Subcutaneous adipose tissue (tissue), 4 donors: ENCODE data around the gene NPM1. TPM values are rescaled to one million over a fixed set of nuclear protein-coding genes. Genes with fewer than 3 reads are reported as not detected.

Source experiments
- total RNA-seq, 4 donors: library from RNA; depleted of rRNA; stranded (reverse); fragments of >200 nt; gene quantifications; one replicate each; pipeline ENCODE4 v1.1.0, GENCODE V29; 2016
- TF ChIP-seq, protein P1 (sequence below): fragments of 450-650 bp; IDR thresholded peaks from one replicate; pipeline ENCODE4 v1.5.1; 2016; ENCODE audit warnings: low read depth, mild to moderate bottlenecking, control low read depth, antibody characterized with exemption, moderate library complexity

NPM1 gene
- total RNA-seq, 4 donors from 2014 or later: 421 to 628 (median 493) TPM

DNA sequence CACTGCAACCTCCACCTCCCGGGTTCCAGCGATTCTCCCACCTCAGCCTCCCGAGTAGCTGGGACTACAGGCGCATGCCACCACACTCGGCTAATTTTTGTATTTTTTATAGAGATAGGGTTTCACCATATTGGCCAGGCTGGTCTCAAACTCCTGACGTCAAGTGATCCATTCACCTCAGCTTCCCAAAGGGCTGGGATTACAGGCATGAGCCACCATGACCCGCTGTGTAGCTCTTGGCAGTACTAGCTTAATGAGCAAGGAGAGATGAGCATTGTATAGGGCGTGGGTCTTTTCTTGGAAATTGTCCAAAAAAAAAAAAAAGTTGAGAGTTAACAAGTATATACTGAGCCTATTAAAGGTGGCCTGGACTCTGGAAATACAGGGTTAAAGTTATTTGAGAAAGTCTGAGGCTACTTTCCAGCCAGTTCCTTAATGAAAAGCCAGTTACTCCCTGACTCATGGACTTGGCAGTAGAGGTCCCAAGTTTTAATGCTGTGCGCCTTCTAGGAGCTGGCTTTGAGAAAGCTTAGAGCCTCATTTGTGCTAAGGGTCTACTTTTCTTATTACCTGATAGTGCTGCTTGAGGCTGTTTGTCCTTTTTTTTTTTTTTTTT is 27.6 kb downstream of the NPM1 start:
- TF ChIP-seq, protein P1, sequence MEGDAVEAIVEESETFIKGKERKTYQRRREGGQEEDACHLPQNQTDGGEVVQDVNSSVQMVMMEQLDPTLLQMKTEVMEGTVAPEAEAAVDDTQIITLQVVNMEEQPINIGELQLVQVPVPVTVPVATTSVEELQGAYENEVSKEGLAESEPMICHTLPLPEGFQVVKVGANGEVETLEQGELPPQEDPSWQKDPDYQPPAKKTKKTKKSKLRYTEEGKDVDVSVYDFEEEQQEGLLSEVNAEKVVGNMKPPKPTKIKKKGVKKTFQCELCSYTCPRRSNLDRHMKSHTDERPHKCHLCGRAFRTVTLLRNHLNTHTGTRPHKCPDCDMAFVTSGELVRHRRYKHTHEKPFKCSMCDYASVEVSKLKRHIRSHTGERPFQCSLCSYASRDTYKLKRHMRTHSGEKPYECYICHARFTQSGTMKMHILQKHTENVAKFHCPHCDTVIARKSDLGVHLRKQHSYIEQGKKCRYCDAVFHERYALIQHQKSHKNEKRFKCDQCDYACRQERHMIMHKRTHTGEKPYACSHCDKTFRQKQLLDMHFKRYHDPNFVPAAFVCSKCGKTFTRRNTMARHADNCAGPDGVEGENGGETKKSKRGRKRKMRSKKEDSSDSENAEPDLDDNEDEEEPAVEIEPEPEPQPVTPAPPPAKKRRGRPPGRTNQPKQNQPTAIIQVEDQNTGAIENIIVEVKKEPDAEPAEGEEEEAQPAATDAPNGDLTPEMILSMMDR: no peak

DNA sequence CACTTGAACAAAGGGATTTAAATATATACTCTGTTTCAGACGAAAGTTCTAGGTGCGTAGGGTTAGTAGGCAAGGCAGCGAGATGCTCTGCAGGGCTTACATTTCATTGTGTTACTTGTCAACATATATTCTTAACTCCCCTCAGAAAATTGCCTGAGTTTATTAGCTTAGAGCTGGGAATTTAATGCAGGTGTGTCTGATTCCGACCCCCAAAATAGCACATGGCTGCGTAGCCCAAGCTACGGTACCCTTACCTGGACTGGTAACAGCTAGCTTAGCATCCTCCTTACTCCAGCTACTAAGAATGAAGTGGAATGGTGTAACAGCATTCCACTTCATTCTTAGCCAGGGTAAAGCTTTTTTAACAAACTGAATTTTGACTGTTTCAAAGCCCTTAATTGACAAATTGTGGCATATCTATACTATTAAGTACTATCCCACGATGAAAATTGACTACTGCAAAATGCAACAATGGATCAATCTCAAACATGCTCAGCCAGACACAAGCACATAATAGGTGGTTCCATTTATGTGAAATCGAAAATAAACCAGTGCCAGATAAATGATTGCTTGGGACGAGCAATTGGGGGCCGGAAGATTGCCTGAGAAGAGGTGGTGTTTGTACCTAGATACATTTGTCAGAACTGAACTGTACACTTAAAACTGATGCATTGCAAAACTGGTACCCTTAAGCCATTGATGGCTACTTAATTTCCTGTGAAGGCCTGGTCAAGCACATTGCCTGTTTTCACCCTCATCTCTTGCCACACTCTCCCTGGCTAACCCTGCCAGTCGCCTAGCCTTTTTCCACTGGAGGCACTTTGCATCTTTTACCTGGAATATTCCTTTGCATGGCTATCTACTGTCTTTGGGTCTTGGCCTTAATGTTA is 28.8 kb downstream of the NPM1 start:
- TF ChIP-seq, protein P1: no peak

DNA sequence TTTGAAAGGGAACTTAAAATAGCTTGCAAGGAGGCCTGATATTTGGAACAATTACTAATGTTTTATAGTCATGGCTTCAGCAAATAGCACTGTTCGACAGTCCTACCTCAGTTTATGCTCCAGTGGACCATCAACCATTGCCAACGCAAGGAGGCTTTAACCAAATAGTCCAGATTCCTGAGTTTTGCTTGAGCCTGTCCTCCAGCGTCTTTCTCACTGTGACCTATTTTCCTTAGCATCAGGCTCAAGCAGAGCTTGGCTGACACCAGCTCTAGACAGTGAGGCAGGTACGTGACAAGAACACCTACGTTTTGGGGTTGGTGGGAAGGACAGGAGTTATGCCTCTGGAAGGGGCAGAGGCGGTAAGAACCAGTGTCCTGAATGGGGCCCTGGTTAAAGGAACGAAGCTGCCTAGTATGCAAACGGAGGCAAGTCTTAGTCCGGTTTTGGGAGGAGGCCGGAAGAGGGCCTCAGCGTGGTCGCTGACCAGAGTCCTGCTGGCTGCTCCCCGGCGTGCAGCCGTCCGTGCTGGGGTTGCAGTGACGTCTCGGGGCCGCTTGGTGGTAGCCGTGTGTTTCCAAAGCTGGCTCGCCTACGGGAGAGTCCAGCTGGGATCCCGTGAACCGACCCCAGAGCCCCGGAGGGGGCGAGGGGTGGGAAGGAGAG is 30.8 kb downstream of the NPM1 start:
- TF ChIP-seq, protein P1: no peak

DNA sequence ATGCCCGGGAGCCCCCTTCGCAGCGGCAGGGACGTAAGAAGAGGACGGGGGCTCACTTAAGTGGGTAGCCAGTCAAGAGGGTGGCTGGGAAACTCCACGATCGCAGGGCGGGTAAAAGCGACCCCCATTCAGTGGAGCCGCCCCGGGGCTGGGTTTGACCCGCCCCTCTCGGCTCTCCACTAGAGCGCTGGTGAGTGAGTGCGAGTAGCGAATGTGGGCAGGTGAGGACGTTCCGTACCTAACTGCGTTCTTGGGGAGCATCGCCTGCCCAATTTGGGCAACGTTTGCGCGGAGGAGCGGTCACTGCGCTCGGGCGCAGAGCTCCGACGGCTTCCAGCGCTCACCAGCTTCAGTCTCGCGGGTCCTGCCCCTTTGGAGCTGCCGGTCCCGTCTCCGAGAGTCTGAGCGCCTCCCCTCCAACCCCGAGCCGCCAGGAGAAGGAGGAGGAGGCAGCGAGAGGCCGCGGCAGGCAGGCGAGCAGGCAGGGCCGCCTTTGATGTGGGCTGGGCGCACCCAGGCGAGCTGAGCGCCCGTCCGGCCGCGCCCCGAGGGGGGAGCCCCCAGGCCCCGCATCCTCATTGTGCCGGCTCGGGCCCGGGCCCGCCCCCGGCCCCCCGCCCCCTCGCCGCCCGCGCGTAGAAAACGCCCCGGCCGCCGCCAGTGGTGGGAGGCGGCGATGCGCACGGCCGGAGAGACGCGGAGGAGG is 31.5 kb downstream of the NPM1 start, which contains the start of gene FGF18:
TSS of gene FGF18 (plus strand) at position 666 of the 706 bp plus-strand sequence. CDS start 553 bp downstream, outside the sequence.
- TF ChIP-seq, protein P1: no peak

DNA sequence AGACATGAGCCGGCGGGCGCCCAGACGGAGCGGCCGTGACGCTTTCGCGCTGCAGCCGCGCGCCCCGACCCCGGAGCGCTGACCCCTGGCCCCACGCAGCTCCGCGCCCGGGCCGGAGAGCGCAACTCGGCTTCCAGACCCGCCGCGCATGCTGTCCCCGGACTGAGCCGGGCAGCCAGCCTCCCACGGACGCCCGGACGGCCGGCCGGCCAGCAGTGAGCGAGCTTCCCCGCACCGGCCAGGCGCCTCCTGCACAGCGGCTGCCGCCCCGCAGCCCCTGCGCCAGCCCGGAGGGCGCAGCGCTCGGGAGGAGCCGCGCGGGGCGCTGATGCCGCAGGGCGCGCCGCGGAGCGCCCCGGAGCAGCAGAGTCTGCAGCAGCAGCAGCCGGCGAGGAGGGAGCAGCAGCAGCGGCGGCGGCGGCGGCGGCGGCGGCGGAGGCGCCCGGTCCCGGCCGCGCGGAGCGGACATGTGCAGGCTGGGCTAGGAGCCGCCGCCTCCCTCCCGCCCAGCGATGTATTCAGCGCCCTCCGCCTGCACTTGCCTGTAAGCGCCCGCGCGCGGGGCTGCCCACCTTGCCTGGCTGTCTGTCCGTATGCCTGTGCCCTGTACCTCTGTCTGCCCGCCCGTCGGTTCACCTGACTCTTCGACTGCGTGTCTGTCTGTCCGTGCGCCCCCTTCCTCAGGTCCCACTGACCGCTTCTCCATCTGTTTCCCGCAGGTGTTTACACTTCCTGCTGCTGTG is 32.2 kb downstream of the NPM1 start:
- TF ChIP-seq, protein P1: no peak

DNA sequence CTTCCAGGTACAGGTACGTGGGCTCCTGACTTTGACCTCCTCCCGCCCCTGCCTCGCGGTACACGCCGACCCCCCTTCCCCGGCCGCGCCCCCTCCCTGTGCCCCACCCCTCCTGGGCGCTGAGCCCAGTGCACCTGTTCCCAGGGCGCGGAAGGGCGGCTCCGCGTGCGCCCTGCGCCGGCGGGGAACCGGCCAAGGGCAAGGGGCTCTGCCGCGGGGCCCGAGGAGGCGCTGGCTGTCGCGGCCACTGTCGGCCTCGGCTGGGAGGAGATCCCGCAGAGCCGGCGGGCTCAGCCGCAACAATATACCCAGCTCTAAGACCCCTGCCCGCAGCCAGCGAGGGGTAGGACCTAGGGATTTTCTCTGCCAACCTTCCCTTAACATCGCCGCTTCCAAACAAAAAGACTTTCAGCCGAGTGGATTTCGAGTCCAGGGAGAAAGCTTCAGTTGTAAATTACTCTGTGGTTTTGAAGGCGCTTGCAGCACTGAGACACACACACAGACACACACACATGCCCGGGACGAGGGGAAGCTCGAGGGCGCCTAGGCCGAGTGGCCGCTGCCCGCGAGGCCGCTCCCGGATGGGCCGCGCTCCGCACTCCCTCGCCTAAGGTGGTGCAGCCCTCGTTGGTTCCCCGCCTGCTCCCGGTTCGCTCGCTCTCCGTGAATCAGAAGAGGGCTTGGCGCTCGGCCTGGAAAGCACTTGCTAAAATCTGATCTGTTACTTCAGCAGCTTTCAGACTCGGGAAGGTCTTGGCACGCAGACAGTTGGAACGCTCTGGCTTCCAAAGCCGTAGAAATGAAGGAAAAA is 33.0 kb downstream of the NPM1 start:
- TF ChIP-seq, protein P1: no peak
